Right renal pelvis (tissue), 4 donors: ENCODE data around the gene PDK1. TPM values are rescaled to one million over a fixed set of nuclear protein-coding genes. Genes with fewer than 3 reads are reported as not detected.
"Not testable (repeated sequence)": the region's sequence is repeated elsewhere in the genome, so short reads cannot be mapped to it uniquely, and the experiment has no call there.

Experiments
- DNase-seq, 4 donors: peaks; one replicate each; pipeline ENCODE4 v3.0.0-alpha.2; 2013; ENCODE audit warnings: low read depth in 4 of 4, low spot score in 3 of 4, missing footprints in 1 of 4
- polyA plus RNA-seq, 4 donors: library from polyadenylated mRNA; unstranded; fragments of 120-200 nt; gene quantifications; one replicate each; pipeline ENCODE4 v1.2.1, GENCODE V29; 2013; ENCODE audit not compliant: insufficient read length in 4 of 4

The PDK1 gene
- polyA plus RNA-seq, 4 donors = 9.1 to 12.7 (median 11.4) TPM

DNA sequence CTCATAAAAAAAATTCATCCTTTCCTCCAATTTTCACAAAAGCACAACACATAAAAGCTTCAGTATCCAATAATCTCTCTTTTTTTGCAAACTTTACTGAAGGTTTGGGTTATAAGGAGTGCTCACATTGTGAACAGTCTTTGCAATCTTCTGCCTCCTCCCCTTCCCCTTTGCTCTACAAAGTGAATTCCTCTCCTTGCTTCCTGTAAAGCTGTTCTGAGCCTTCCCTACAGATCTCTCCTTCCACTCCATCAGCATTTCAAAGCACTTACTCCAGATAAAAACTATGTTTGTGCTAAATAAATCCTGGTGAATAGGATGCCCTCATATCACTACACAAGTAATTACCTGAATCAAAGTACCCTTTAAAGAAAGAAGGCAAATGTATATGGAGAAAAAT lies 4.6 kb upstream of the PDK1 start:
- no peak for DNase-seq

- DNase-seq = no peak
Observed at GRCh38 chr2:172552547-172553291, 3.2 kb upstream of the PDK1 start.

DNA sequence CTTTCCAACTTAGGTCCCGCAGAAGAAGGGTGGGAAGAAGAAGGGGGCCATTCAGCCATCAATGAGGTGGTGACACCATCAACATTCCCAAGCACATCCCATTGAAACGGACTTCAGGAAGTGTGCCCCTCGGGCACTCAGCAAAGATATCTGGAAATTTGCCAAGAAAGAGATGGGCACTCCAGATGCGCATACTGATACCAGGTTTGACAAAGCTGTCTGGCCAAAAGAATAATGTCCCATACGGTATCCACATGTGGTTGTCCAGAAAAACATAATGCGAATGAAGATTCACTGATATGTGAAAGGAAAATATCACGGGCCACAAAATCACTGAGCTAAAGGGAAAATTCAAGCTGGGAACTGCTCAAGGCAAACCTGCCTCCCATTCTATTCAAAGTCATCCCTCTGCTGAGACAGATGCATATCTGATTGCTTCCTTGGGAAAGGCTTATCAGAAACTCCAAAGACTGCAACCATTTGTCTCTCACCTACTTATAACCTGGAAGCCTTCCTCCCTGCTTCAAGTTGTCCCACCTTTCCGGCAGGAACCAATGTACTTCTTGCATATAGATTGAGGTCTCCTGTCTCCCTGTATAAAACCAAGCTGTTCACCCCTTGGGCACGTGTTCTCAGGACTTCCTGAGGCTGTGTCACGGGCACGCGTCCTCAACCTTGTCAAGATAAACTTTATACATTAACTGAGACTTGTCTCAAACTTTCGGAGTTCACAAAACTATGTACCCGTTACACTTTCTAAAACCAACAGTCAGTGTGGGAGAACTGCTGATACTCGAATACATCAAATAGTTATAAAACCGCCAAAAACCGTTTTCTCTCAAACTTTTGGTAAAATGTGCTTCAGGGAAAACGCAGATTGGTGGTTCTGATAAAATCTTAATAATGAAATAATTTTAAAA lies 1.3 kb upstream of the PDK1 start:
- no peak for DNase-seq

DNA sequence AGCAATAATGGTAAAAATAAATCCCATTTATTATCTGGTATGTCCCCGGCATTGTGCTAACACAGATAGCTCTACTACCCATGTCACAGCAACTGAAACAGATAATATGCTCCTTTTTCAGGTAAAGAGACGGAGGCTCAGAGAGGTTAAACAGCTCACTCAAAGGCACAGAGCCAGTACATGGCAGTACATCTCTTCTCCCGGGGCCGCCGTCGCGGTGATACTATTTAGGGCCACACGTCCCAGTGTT lies 693 bp upstream of the PDK1 start:
- no peak for DNase-seq

- DNase-seq = peak in 3 of 4 donors; percentile 25 to 50 (median 31)
Observed at GRCh38 chr2:172556284-172557033, 569 bp downstream of the PDK1 start.

DNA sequence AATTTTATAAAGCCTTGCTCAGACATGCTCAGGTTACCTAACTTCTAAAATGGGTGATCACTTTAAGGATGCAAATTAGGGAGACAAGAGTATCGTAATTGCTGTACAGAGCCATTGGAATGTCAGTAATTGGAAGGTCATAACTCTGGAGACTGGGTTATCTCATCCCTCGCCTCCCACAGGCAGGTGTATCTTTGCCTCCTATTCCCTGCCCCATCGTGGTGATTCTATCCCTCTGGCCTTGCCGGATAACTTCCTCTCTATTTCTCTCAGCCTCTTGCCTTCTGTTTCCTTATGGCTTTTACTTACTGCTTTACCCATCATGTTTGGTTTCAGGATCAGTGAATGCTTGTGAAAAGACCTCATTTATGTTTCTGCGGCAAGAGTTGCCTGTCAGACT lies 2.5 kb downstream of the PDK1 start:
- no peak for DNase-seq

DNA sequence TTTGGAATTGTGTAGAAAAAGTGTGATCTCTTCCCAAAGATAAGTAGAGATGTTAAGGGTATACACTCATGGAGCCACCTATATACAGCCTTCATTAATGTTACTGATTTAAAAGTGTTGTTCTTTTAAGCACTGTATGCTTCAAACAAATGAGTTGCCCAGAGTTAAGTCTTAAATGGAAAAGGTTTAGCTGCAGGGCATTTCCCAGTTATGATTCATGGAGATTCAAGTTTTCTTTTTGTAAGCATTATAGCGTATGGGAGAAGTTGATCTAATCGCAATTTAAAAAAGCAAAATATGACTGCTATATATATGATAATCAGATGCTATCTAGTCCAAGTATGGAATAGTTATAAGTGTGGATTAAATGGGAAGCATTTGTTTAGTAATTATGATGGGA lies 4.8 kb downstream of the PDK1 start:
- DNase-seq = no peak

DNA sequence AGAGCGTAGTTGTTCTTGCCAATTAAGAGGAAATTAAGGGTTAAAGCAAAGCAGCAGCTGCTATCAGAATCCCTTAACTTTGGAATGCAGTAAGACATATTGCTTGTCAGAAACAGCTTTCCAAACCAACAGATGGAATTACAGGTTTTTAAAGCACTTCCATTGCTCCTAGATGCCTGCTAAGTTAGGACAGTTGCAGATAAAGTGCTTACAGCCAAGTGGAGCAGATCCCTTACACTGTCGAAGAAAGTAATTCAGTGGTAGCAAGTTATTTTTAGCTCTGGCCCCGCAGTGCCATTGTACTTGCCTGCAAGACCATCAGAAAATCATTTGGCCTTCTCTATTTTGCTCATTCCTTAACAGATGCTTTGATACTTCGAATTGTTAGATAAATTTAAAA lies 5.4 kb downstream of the PDK1 start:
- DNase-seq = no peak

- no peak for DNase-seq
Observed at GRCh38 chr2:172562298-172562697, 6.4 kb downstream of the PDK1 start.

DNA sequence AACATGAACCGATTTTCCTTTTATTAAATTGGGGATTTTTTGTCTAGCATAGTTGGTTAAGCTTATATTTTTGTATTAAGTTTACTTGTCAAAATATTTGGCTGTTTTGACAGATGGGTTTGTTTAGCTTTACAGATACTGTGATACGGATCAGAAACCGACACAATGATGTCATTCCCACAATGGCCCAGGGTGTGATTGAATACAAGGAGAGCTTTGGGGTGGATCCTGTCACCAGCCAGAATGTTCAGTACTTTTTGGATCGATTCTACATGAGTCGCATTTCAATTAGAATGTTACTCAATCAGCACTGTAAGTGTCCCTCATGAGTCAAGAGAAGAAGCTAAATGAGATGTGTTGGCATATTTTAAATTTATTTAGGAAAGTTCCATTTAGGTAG lies 8.5 kb downstream of the PDK1 start:
- DNase-seq = no peak

- no peak for DNase-seq
Observed at GRCh38 chr2:172571245-172571644, 15.4 kb downstream of the PDK1 start.

- DNase-seq = no peak
Observed at GRCh38 chr2:172572981-172573380, 17.1 kb downstream of the PDK1 start.

GRCh38 chr2:172574965-172575364 lies 19.1 kb downstream of the PDK1 start:
- no peak for DNase-seq

- DNase-seq = no peak
Observed at GRCh38 chr2:172578054-172578453, 22.2 kb downstream of the PDK1 start.

GRCh38 chr2:172578860-172579512 lies 23.1 kb downstream of the PDK1 start:
- DNase-seq = no peak

- DNase-seq = no peak
Observed at GRCh38 chr2:172580544-172580943, 24.7 kb downstream of the PDK1 start.

GRCh38 chr2:172582656-172583055 lies 26.8 kb downstream of the PDK1 start:
- DNase-seq = no peak

DNA sequence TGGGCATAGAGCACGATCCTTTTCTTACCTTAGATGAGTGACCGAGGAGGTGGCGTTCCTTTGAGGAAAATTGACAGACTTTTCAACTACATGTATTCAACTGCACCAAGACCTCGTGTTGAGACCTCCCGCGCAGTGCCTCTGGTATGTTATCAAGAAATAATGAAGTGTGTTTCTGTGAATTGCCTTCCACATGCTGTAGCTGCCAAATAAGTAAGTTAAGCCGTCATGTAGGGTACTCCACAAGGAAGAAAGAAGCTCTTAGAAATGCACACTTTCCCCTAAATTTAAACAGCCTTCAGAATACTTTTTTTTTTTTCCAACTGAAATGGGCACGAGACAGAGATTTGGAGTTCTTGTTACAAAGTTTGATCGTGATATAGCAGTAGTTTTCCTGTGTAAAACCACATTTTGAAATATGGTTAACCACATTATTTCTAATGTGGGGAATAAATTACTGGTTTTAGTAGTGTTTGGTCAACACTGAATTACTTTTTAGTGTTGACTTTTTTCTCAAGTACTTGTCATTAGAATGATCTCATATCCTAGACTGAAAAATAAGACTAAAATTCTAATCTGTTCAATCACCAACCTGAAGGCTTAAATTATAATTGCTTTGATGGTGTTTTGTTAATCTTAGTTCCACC lies 30.5 kb downstream of the PDK1 start:
- DNase-seq = no peak

DNA sequence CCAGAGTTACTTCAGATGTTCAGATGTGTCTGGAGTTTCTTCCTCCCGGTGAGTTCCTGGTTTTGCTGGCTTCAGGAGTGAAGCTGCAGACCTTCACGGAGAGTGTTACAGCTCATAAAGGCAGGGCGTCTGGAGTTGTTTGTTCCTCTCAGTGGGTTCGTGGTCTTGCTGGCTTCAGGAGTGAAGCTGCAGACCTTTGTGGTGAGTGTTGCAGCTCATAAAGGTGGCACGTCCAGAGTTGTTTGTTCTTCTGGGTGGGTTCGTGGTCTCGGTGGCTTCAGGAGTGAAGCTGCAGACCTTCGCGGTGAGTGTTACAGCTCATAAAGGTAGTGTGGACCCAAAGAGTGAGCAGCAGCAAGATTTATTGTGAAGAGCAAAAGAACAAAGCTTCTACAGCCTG lies 31.3 kb downstream of the PDK1 start:
- DNase-seq = not testable (repeated sequence)

- DNase-seq = no peak
Observed at GRCh38 chr2:172588931-172589330, 33.0 kb downstream of the PDK1 start.
